ENCODE measurements around the gene ASGR1.

- TF ChIP-seq POLR2A (IDR thresholded peaks at IDR 0.05) (no peak), POLR2AphosphoS5 (IDR thresholded peaks at IDR 0.05; ENCODE audit: insufficient read depth in 1 of 2, low read depth in 1 of 2) (no peak)
- TF ChIP-seq, protein P1, sequence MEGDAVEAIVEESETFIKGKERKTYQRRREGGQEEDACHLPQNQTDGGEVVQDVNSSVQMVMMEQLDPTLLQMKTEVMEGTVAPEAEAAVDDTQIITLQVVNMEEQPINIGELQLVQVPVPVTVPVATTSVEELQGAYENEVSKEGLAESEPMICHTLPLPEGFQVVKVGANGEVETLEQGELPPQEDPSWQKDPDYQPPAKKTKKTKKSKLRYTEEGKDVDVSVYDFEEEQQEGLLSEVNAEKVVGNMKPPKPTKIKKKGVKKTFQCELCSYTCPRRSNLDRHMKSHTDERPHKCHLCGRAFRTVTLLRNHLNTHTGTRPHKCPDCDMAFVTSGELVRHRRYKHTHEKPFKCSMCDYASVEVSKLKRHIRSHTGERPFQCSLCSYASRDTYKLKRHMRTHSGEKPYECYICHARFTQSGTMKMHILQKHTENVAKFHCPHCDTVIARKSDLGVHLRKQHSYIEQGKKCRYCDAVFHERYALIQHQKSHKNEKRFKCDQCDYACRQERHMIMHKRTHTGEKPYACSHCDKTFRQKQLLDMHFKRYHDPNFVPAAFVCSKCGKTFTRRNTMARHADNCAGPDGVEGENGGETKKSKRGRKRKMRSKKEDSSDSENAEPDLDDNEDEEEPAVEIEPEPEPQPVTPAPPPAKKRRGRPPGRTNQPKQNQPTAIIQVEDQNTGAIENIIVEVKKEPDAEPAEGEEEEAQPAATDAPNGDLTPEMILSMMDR (IDR thresholded peaks at IDR 0.05) = no peak
Measured at GRCh38 chr17:7191069-7191468, 11.9 kb upstream of the ASGR1 start.
